Activated T-cell treated with anti-CD3 and anti-CD28 coated beads, Interleukin-2, amount 50 U/mL, for 4 hours (primary cell): ENCODE data around the gene USP17L28. TPM values are rescaled to one million over a fixed set of nuclear protein-coding genes. Genes with fewer than 3 reads are reported as not detected.

Source experiments
- total RNA-seq, 3 donors: library from RNA; stranded (reverse); gene quantifications; one replicate each; pipeline ENCODE4 v1.2.1, GENCODE V29; 2021

Gene USP17L28
- total RNA-seq, 3 donors from 2014 or later = not detected

Other genes starting within 250 kb of the USP17L28 start
- under 1 TPM in 1 of 3 donors, not detected in 2; 0.10 TPM for gene FAM90A26, start 178.5 kb upstream of the USP17L28 start, total RNA-seq
- not detected for gene USP17L10, start 138.2 kb upstream of the USP17L28 start, total RNA-seq
- gene USP17L11, start 133.5 kb upstream of the USP17L28 start, total RNA-seq = not detected
- not detected for gene USP17L12, start 128.7 kb upstream of the USP17L28 start, total RNA-seq
- gene USP17L13, start 124.0 kb upstream of the USP17L28 start, total RNA-seq = not detected
- gene USP17L15, start 114.5 kb upstream of the USP17L28 start, total RNA-seq = not detected
- gene USP17L17, start 105.0 kb upstream of the USP17L28 start, total RNA-seq = not detected
- gene USP17L18, start 100.3 kb upstream of the USP17L28 start, total RNA-seq = not detected
- gene USP17L19, start 95.5 kb upstream of the USP17L28 start, total RNA-seq = not detected
- gene USP17L20, start 90.8 kb upstream of the USP17L28 start, total RNA-seq = not detected
- not detected for gene USP17L21, start 86.0 kb upstream of the USP17L28 start, total RNA-seq
- gene USP17L22, start 81.3 kb upstream of the USP17L28 start, total RNA-seq = not detected
- gene USP17L24, start 23.7 kb upstream of the USP17L28 start, total RNA-seq = not detected
- not detected for gene USP17L25, start 19.0 kb upstream of the USP17L28 start, total RNA-seq
- not detected for gene USP17L26, start 14.2 kb upstream of the USP17L28 start, total RNA-seq
- not detected for gene USP17L5, start 9.5 kb upstream of the USP17L28 start, total RNA-seq
- not detected for gene USP17L27, start 4.7 kb upstream of the USP17L28 start, total RNA-seq
- not detected for gene USP17L29, start 4.7 kb downstream of the USP17L28 start, total RNA-seq
- not detected for gene USP17L30, start 14.2 kb downstream of the USP17L28 start, total RNA-seq
- not detected for gene DEFB131A, start 95.5 kb downstream of the USP17L28 start, total RNA-seq